Osteoblast (primary cell): ENCODE data around the gene AXDND1. TPM values are rescaled to one million over a fixed set of nuclear protein-coding genes. Genes with fewer than 3 reads are reported as not detected.

Experiments
- DNase-seq: peaks from one replicate; pipeline ENCODE4 v3.0.0; 2011; ENCODE audit warnings: low spot score, mixed read lengths; ENCODE audit not compliant: insufficient read length; ENCODE audit errors: missing footprints
- H2AFZ ChIP-seq: 2 replicates; pipeline ENCODE4 v1.6.0; 2011; ENCODE audit warnings: mild to moderate bottlenecking, low read length
- H3K27ac ChIP-seq: 2 replicates; pipeline ENCODE4 v1.5.1; 2011; ENCODE audit warnings: mild to moderate bottlenecking, low read depth, low read length, moderate library complexity
- H3K27me3 ChIP-seq: 2 replicates; pipeline ENCODE4 v1.6.0; 2012; ENCODE audit warnings: mild to moderate bottlenecking, control low read depth, inconsistent platforms, low read length, moderate library complexity; ENCODE audit not compliant: insufficient read depth
- H3K36me3 ChIP-seq: 2 replicates; pipeline ENCODE4 v1.5.1; 2011; ENCODE audit warnings: mild to moderate bottlenecking, low read length, control low read depth, moderate library complexity; ENCODE audit not compliant: insufficient read depth
- H3K4me1 ChIP-seq: 2 replicates; pipeline ENCODE4 v1.5.1; 2011; ENCODE audit warnings: mild to moderate bottlenecking, low read length, control low read depth, moderate library complexity; ENCODE audit not compliant: insufficient read depth
- H3K4me2 ChIP-seq: 2 replicates; pipeline ENCODE4 v1.6.0; 2011; ENCODE audit warnings: mild to moderate bottlenecking, low read length; ENCODE audit not compliant: insufficient read depth
- H3K4me3 ChIP-seq: fragments of 200-600 bp; sonication (generic); 3 replicates; pipeline ENCODE4 v1.5.1; 2012; ENCODE audit warnings: mild to moderate bottlenecking, low read length, inconsistent platforms; ENCODE audit not compliant: insufficient read depth
- H3K79me2 ChIP-seq: 2 replicates; pipeline ENCODE4 v1.6.0; 2012; ENCODE audit warnings: mild to moderate bottlenecking, low read length, control low read depth, inconsistent platforms; ENCODE audit not compliant: insufficient read depth
- H3K9me3 ChIP-seq: 2 replicates; pipeline ENCODE4 v1.5.1; 2011; ENCODE audit warnings: low read depth, low read length, control low read depth
- H4K20me1 ChIP-seq: 2 replicates; pipeline ENCODE4 v1.6.0; 2012; ENCODE audit warnings: mild to moderate bottlenecking, low read length, control low read depth; ENCODE audit not compliant: insufficient read depth
- total RNA-seq: library from RNA; depleted of rRNA; stranded (reverse); fragments of >200 nt; gene quantifications from 2 replicates; pipeline ENCODE4 v1.2.3, GENCODE V29; 2012
- TF ChIP-seq, protein P1 (sequence below): IDR thresholded peaks from 2 replicates; pipeline ENCODE4 v1.5.1; 2011; ENCODE audit warnings: mild to moderate bottlenecking, low read depth, low read length, moderate library complexity; ENCODE audit errors: extremely low read depth

Gene AXDND1
- total RNA-seq, 1 donor = 0.72 TPM

- TF ChIP-seq, protein P1, sequence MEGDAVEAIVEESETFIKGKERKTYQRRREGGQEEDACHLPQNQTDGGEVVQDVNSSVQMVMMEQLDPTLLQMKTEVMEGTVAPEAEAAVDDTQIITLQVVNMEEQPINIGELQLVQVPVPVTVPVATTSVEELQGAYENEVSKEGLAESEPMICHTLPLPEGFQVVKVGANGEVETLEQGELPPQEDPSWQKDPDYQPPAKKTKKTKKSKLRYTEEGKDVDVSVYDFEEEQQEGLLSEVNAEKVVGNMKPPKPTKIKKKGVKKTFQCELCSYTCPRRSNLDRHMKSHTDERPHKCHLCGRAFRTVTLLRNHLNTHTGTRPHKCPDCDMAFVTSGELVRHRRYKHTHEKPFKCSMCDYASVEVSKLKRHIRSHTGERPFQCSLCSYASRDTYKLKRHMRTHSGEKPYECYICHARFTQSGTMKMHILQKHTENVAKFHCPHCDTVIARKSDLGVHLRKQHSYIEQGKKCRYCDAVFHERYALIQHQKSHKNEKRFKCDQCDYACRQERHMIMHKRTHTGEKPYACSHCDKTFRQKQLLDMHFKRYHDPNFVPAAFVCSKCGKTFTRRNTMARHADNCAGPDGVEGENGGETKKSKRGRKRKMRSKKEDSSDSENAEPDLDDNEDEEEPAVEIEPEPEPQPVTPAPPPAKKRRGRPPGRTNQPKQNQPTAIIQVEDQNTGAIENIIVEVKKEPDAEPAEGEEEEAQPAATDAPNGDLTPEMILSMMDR = no peak
- Histone ChIP-seq H3K79me2 (no peaks in the 10 kb centered on the region), H4K20me1 (no peaks in the 10 kb centered on the region), H3K4me3 (no peak overlapping the region), H2AFZ (no peak overlapping the region), H3K4me1 (no peaks in the 10 kb centered on the region), H3K27me3 (no peaks in the 10 kb centered on the region), H3K9me3 (no peaks in the 10 kb centered on the region), H3K27ac (no peak overlapping the region), H3K4me2 (no peak overlapping the region), H3K36me3 (no peaks in the 10 kb centered on the region)
- DNase-seq = no peak
These were observed 181.3 kb downstream of the AXDND1 start for GRCh38 chr1:179547021-179547535.

- Histone ChIP-seq H3K4me2 (no peak overlapping the region), H3K79me2 (no peaks in the 10 kb centered on the region), H4K20me1 (no peaks in the 10 kb centered on the region), H3K27ac (no peak overlapping the region), H2AFZ (no peak overlapping the region), H3K36me3 (no peaks in the 10 kb centered on the region), H3K27me3 (no peaks in the 10 kb centered on the region), H3K4me1 (no peaks in the 10 kb centered on the region), H3K9me3 (no peaks in the 10 kb centered on the region), H3K4me3 (no peak overlapping the region)
- DNase-seq = no peak
- TF ChIP-seq, protein P1 = no peak
These were observed 183.0 kb downstream of the AXDND1 start for GRCh38 chr1:179548666-179549367.

DNA sequence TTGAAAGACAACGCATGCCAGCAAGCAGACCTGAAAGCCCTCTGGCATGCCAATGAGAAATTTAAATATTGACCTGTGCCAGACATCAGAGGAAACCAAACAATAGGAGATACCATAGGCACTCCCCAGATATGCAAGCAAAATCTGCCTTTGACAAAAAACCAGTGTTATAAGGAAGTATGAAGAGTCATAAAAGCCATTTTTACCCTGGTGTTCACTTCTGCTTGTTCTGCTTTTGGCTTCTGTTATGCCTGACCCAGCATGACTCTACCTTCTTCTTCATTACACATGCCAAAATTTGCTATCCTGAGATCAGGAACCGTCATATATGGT is 183.6 kb downstream of the AXDND1 start:
- no peaks in the 10 kb centered on the region for H4K20me1 ChIP-seq
- no peak overlapping the region for H3K27ac ChIP-seq
- no peaks in the 10 kb centered on the region for H3K9me3 ChIP-seq
- H3K27me3 ChIP-seq = no peaks in the 10 kb centered on the region
- H2AFZ ChIP-seq = no peak overlapping the region
- H3K4me1 ChIP-seq = no peaks in the 10 kb centered on the region
- TF ChIP-seq, protein P1 = no peak
- no peak for DNase-seq
- H3K4me2 ChIP-seq = no peak overlapping the region
- no peak overlapping the region for H3K4me3 ChIP-seq
- H3K36me3 ChIP-seq = no peaks in the 10 kb centered on the region
- H3K79me2 ChIP-seq = no peaks in the 10 kb centered on the region

DNA sequence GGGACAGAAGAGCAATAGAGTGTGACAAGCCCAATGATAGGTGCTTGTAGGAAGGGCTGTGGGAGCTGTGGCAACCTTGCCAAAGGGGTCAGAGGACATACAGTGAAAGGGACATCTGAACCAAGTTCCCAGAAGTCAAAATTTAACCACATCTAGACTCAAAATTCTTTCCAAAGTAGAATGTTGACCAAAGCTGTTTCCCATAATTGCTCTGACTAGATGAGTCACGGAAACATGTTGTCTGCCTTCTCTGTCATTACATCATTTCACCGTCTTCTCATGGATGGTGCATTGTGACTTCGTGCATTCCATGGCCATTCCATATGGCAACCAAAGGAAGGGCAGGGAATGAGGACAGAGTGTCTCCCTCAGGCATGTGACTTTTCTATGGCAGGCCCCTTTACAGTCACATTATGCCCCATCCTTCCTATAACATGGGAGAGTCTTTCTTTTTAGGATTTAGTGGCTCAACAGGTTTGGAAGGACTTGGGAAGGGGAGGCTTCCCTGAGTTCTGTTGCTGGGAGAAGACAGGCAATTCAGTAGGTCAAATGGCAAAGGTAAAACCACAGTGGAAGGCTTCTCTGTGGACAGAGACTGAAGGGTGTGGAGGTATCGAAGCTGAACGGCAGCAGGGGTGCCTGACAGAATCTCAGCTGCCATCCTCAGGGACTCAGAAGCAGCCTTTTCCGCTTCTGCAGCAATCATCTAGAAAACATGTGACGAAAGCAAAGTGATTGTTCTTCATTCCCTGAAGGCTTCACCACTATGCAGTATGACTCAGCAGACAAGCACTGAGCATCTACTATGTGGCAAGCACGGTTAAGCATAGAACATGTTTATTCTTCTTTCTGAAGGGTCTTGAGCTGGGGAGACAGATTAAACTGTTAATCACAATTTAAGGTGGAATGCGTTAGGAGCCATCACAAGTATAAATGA is 185.2 kb downstream of the AXDND1 start:
- H3K27ac ChIP-seq = no peak overlapping the region
- no peaks in the 10 kb centered on the region for H3K9me3 ChIP-seq
- TF ChIP-seq, protein P1 = no peak
- H3K36me3 ChIP-seq = no peaks in the 10 kb centered on the region
- no peaks in the 10 kb centered on the region for H3K79me2 ChIP-seq
- peak; percentile 72 for DNase-seq
- H3K4me2 ChIP-seq = peak overlapping the region; percentile 31
- no peak overlapping the region for H3K4me3 ChIP-seq
- no peaks in the 10 kb centered on the region for H3K4me1 ChIP-seq
- no peaks in the 10 kb centered on the region for H3K27me3 ChIP-seq
- H2AFZ ChIP-seq = peak overlapping the region; percentile 27
- H4K20me1 ChIP-seq = no peaks in the 10 kb centered on the region
